ENCODE results near the gene C6orf47.
"Not testable (repeated sequence)": the region's sequence is repeated elsewhere in the genome, so short reads cannot be mapped to it uniquely, and the experiment has no call there.

The C6orf47 gene, protein sequence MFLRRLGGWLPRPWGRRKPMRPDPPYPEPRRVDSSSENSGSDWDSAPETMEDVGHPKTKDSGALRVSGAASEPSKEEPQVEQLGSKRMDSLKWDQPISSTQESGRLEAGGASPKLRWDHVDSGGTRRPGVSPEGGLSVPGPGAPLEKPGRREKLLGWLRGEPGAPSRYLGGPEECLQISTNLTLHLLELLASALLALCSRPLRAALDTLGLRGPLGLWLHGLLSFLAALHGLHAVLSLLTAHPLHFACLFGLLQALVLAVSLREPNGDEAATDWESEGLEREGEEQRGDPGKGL

DNA sequence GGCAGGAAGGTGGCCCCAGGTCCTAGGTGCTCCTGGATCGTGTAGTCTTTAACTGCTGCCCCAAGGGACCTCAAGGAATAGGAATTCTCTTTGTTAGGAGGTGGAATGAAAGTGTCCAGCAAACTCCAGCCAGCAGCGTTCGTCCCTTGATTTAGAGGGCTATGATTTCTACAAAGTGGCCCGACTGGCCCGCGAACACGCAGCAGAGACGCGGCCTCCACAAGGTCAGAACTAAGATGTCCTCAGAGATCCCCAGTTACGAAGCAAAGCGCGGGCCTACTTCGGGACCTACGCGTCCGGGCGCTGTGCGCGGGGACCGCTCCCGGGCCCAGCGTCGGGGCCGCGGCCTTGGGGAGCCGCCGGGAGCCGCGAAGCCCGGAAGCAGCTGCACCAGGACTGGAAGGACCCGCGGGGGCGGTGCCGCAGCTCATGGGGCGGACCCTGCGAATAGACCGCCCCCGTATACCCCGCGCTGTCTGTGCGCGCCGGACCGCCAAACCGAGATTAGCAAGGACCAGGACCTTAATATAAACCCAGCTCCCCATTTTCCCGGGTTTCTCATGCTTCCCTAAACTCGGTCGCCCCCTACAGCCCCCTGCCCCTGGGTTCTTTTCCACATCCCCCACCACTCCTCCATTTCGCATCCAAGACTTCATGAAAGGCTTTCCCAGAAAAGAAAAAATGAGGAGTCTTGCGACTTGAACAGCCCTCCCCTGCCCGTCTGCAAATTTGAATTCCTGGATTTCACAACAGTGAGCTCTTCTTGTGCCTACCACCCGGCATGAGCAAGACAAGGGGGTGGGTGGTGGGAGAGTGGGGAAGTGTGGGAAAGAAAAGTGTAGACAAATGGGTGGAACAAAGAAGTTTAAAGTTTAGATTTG lies at the start of gene C6orf47:
C6orf47 (minus strand) TSS at position 398 of the 881 bp plus-strand sequence. CDS start 831 bp downstream, outside the sequence.
- H3K36me3 ChIP-seq = peaks cover 18 to 56% (median 34%) of the 10 kb centered on the region in 11 experiments; a peak in 20 of 22 replicates
- peaks cover 5 to 35% (median 20%) of the 10 kb centered on the region in 11 experiments; a peak in 14 of 22 replicates for H4K20me1 ChIP-seq
- no peaks in the 10 kb centered on the region for H3K9me3 ChIP-seq (replicated peaks in 1 of 11)
- peak within 1 kb of the TSS; percentile 84 to 95 (median 91) for H3K9ac ChIP-seq
- H3K27me3 ChIP-seq = no peaks in the 10 kb centered on the region
- H3K27ac ChIP-seq = peak within 1 kb of the TSS; percentile 75 to 94 (median 87)
- peak within 1 kb of the TSS; percentile 72 to 91 (median 80) for H3K4me3 ChIP-seq
- peak within 1 kb of the TSS; percentile 96 to 100 (median 99) for H3K4me2 ChIP-seq
- H3K4me1 ChIP-seq = peaks cover 64 to 75% (median 70%) of the 10 kb centered on the region in 10 experiments
- peak in 1 of 11 experiments; percentile 60; a peak in 2 of 22 replicates for TF ChIP-seq Cebpa-rat (IDR thresholded peaks at IDR 0.05)

- H3K4me3 ChIP-seq; H3K36me3 ChIP-seq; H3K9ac ChIP-seq; H3K27me3 ChIP-seq; H3K9me3 ChIP-seq (replicated peaks in 1 of 11); H4K20me1 ChIP-seq: not testable (repeated sequence)
- H3K4me2 ChIP-seq = peak overlapping the region in 3 of 11 experiments; percentile 23 to 52 (median 35); a peak in 1 of 22 replicates
- H3K27ac ChIP-seq = 0 out of 22 replicates have a peak overlapping the region, but pooled peaks of 1 of the 11 experiments have one; percentile 40
- H3K4me1 ChIP-seq = peaks cover 44 to 77% (median 66%) of the 10 kb centered on the region in 10 experiments
Observed at GRCh38 chr6:31709157-31709556, 48.6 kb upstream of the C6orf47 start.

GRCh38 chr6:31708224-31708623 lies 47.6 kb upstream of the C6orf47 start:
- no peak overlapping the region for H3K9ac ChIP-seq
- TF ChIP-seq Cebpa-rat (IDR thresholded peaks at IDR 0.05) = no peak
- no peaks in the 10 kb centered on the region for H3K36me3 ChIP-seq
- peaks cover 46 to 76% (median 65%) of the 10 kb centered on the region in 10 experiments for H3K4me1 ChIP-seq
- H3K27ac ChIP-seq = no peak overlapping the region
- H3K4me2 ChIP-seq = peak overlapping the region in 7 of 11 experiments; percentile 19 to 54 (median 38); a peak in 10 of 22 replicates
- H3K4me3 ChIP-seq = no peak overlapping the region
- H3K27me3 ChIP-seq = no peaks in the 10 kb centered on the region
- no peaks in the 10 kb centered on the region for H3K9me3 ChIP-seq (replicated peaks in 1 of 11)
- no peaks in the 10 kb centered on the region for H4K20me1 ChIP-seq

- TF ChIP-seq Cebpa-rat (IDR thresholded peaks at IDR 0.05) = no peak
- no peaks in the 10 kb centered on the region for H3K9me3 ChIP-seq (replicated peaks in 1 of 11)
- H3K36me3 ChIP-seq = no peaks in the 10 kb centered on the region
- H3K4me1 ChIP-seq = peaks cover 44 to 71% (median 61%) of the 10 kb centered on the region in 10 experiments
- H3K27ac ChIP-seq = no peak overlapping the region
- H4K20me1 ChIP-seq = no peaks in the 10 kb centered on the region
- no peak overlapping the region for H3K9ac ChIP-seq
- H3K4me3 ChIP-seq = no peak overlapping the region
- H3K27me3 ChIP-seq = no peaks in the 10 kb centered on the region
- peak overlapping the region; percentile 8 to 54 (median 35); a peak in 18 of 22 replicates for H3K4me2 ChIP-seq
Observed at GRCh38 chr6:31707701-31708100, 47.1 kb upstream of the C6orf47 start.

DNA sequence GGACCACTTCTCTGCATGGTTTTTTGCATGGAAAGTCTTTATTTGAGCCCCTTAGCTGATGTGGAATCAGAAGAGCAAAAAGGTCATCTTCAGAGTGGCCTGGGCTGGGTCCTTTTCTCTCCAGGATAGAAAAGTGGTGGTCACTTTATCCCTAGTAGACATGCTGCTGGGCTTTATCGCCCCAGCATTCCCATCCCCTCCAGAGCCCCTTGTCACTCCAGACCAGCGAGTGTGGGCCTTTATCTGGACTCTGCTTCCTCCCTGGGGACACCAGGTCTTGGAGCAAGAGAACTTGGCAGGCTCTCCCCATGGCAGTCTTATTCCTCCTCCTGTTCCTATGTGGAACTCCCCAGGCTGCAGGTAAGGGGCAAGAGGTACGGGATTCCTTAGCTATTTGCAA lies 46.0 kb upstream of the C6orf47 start, which contains the start of gene LY6G6F:
LY6G6F (plus strand) TSS at position 268 of the 400 bp plus-strand sequence; CDS start at position 309, 41 bp downstream.
- Histone ChIP-seq H3K4me1 (peaks cover 38 to 66% (median 55%) of the 10 kb centered on the region in 10 experiments), H3K36me3 (peaks cover 0 to 3% (median 0%) of the 10 kb centered on the region in 11 experiments; a peak in 4 of 22 replicates), H3K27ac (0 out of 22 replicates have a peak within 1 kb of the TSS, but pooled peaks of 2 of the 11 experiments have one; percentile 5 to 9), H3K27me3 (no peaks in the 10 kb centered on the region), H3K4me3 (no peak within 1 kb of the TSS), H3K4me2 (peak within 1 kb of the TSS; percentile 19 to 54 (median 35); a peak in 19 of 22 replicates), H4K20me1 (peaks cover 0 to 7% (median 5%) of the 10 kb centered on the region in 11 experiments; a peak in 13 of 22 replicates), H3K9me3 (replicated peaks in 1 of 11) (no peaks in the 10 kb centered on the region), H3K9ac (no peak within 1 kb of the TSS)
- TF ChIP-seq Cebpa-rat (IDR thresholded peaks at IDR 0.05) = no peak

DNA sequence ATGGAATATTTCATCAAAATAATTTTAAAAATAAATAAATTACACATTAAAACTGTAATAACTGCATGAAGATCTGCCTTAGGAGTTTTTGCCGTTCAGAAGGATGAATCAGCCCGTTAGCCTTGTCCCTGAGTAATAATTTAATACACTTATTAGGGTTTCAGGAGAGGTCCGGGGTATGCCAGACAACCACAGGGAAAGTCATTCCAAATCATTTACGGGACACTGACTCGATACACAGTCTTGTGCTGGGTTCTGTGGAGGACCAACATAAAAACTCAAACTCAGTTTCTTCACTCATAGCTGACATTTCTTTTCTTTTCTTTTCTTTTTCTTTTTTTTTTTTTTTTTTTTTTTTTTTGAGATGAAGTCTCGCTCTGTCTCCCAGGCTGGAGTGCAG lies 45.4 kb upstream of the C6orf47 start:
- H3K36me3 ChIP-seq = peaks cover under 1 to 9% (median 3%) of the 10 kb centered on the region in 11 experiments; a peak in 15 of 22 replicates
- TF ChIP-seq Cebpa-rat (IDR thresholded peaks at IDR 0.05) = no peak
- no peaks in the 10 kb centered on the region for H3K9me3 ChIP-seq (replicated peaks in 1 of 11)
- peak overlapping the region in 1 of 11 experiments; percentile 12; a peak in 1 of 22 replicates for H3K4me2 ChIP-seq
- no peak overlapping the region for H3K9ac ChIP-seq
- no peak overlapping the region for H3K4me3 ChIP-seq
- H3K4me1 ChIP-seq = peaks cover 38 to 66% (median 55%) of the 10 kb centered on the region in 10 experiments
- no peak overlapping the region for H3K27ac ChIP-seq
- H3K27me3 ChIP-seq = no peaks in the 10 kb centered on the region
- H4K20me1 ChIP-seq = peaks cover 0 to 13% (median 12%) of the 10 kb centered on the region in 11 experiments; a peak in 13 of 22 replicates

DNA sequence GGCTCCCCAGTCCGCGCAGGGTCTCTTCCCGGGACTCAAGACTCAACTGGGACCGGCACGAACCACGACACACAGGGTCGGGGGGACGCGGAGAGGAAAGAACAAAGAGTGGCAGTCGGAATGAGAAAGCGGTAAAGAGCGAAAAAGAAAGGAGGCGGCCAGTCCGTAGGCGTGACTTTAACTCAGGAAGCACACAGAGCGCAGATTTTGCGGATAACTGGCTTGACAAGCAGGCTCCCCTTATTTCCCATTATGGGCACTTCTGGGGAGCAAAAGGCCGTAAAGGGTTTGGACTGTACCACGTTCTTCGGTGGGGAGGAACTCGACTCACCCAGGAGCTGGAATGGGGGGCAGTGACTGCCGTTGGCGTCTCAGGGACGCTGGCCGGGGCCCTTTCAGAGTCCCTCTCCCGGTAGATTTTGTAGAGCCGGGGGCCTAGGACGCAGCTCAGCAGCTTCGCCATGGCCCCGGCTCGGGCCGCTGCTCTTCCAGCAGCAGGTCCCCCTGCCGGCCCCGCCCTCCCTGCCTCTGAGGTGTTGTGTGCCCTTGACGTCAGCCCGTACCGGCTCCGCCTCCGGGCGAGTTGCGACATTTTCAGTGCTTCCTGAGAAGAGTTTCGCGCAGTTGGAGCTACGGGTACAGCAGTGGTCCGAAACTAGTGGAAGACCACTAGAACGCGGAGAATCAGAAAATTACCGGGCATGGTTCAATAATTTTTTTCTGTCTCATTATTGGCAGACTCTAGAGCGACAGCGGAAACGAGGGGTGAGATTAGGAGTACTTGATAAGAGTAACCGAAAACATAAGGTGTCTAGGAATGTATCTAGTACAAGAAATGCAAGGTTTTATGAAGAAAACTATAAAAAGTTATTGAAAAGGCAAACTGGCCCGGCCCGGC lies 42.5 kb upstream of the C6orf47 start, which contains the start of gene ABHD16A:
ABHD16A (minus strand) TSS at position 506 of the 898 bp plus-strand sequence; CDS start at position 463, 43 bp downstream.
- Histone ChIP-seq H3K4me2 (peak within 1 kb of the TSS; percentile 76 to 99 (median 97)), H3K27ac (peak within 1 kb of the TSS; percentile 88 to 96 (median 94))

More for the DNA sequence above, 42.5 kb upstream of the C6orf47 start, which contains the start of gene ABHD16A:
- Histone ChIP-seq H3K4me1 (peaks cover 39 to 59% (median 45%) of the 10 kb centered on the region in 10 experiments), H3K9me3 (replicated peaks in 1 of 11) (no peaks in the 10 kb centered on the region), H3K36me3 (peaks cover 26 to 37% (median 30%) of the 10 kb centered on the region in 11 experiments), H4K20me1 (peaks cover under 1 to 32% (median 19%) of the 10 kb centered on the region in 11 experiments; a peak in 14 of 22 replicates), H3K9ac (peak within 1 kb of the TSS; percentile 90 to 98 (median 95)), H3K4me3 (peak within 1 kb of the TSS; percentile 67 to 95 (median 82)), H3K27me3 (no peaks in the 10 kb centered on the region)
- TF ChIP-seq Cebpa-rat (IDR thresholded peaks at IDR 0.05) = peak; percentile 88 to 99 (median 96)
